ENCODE results near the gene UQCR10.

DNA sequence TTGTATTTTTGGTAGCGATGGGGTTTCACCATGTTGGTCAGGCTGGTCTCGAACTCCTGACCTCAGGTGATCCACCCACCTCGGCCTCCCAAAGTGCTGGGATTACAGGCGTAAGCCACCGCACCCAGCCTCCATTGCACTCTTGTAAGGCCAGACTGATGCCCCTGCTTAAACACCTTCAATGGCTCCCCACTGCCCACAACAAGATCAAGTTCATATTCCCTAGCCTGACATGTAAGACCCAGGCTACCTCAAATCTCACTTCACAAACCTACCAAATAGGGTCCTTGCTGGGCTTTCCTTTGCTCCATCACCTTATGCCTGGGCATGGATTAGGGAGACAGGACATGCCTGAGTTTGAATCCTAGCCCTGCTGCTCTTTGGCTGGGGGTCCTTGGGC is 13.1 kb downstream of the UQCR10 start:
- TF ChIP-seq, protein P1, sequence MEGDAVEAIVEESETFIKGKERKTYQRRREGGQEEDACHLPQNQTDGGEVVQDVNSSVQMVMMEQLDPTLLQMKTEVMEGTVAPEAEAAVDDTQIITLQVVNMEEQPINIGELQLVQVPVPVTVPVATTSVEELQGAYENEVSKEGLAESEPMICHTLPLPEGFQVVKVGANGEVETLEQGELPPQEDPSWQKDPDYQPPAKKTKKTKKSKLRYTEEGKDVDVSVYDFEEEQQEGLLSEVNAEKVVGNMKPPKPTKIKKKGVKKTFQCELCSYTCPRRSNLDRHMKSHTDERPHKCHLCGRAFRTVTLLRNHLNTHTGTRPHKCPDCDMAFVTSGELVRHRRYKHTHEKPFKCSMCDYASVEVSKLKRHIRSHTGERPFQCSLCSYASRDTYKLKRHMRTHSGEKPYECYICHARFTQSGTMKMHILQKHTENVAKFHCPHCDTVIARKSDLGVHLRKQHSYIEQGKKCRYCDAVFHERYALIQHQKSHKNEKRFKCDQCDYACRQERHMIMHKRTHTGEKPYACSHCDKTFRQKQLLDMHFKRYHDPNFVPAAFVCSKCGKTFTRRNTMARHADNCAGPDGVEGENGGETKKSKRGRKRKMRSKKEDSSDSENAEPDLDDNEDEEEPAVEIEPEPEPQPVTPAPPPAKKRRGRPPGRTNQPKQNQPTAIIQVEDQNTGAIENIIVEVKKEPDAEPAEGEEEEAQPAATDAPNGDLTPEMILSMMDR (IDR thresholded peaks at IDR 0.05), result no peak
- TF ChIP-seq POLR2AphosphoS5 (IDR thresholded peaks at IDR 0.05), result no peak
- no peak for TF ChIP-seq EP300 (IDR thresholded peaks at IDR 0.05; ENCODE audit: low read depth)
- no peak for TF ChIP-seq POLR2A (IDR thresholded peaks at IDR 0.05)

Data from transverse colon (tissue), 4 donors.